B cell (primary cell): Measurements from ENCODE around the gene RPSA. TPM values are rescaled to one million over a fixed set of nuclear protein-coding genes. Genes with fewer than 3 reads are reported as not detected.

Source experiments
- ATAC-seq: fragments of 200-7000 bp; cut with Tn5 transposase; one replicate; pipeline ENCODE4 v1.10.0; 2021; ENCODE audit warnings: low read depth, mild to moderate bottlenecking, moderate number of reproducible peaks, moderate library complexity
- CTCF ChIA-PET: fragments of 350-600 bp; sonication (Branson Sonifier 250); formaldehyde crosslinking; loops from one replicate; lab custom pipeline; 2021; ENCODE audit warnings: antibody characterized with exemption, inconsistent platforms; lab: Charles Lee
- POLR2A ChIA-PET: fragments of 350-600 bp; sonication (Branson Sonifier 250); formaldehyde crosslinking; loops from one replicate; lab custom pipeline; 2021; ENCODE audit warnings: antibody characterized with exemption; lab: Charles Lee
- DNase-seq: peaks from one replicate; pipeline ENCODE4 v3.0.0; 2013
- H2AFZ ChIP-seq: 2 replicates; pipeline ENCODE4 v1.6.1; 2012; ENCODE audit warnings: mild to moderate bottlenecking, low read depth, low read length; ENCODE audit not compliant: insufficient read depth, poor library complexity, severe bottlenecking
- H3K27ac ChIP-seq, 2 donors: 1 replicate in 1 of 2; 2 replicates in 1 of 2; pipeline ENCODE4 v1.5.1; 2012 to 2013; ENCODE audit warnings: low read length in 2 of 2, mild to moderate bottlenecking in 2 of 2, moderate library complexity in 1 of 2
- H3K27me3 ChIP-seq, 4 experiments: fragments of 200-600 bp in 1 of 4; sonication (generic) in 1 of 4; replicated peaks in 1 of 4; 1 replicate in 2 of 4; 2 replicates in 2 of 4; pipeline versions ENCODE4 v1.6.1 to v1.7.0; 2013 to 2016; ENCODE audit warnings: low read length in 3 of 4, mild to moderate bottlenecking in 2 of 4, mixed read lengths in 1 of 4, moderate library complexity in 1 of 4; ENCODE audit not compliant: insufficient read depth in 4 of 4, control insufficient read depth in 3 of 4; ENCODE audit errors: control extremely low read depth in 1 of 4
- H3K36me3 ChIP-seq, 2 experiments: replicated peaks in 1 of 2; 1 replicate in 1 of 2; 2 replicates in 1 of 2; pipeline versions ENCODE4 v1.6.1 to v1.7.1; 2013; ENCODE audit warnings: low read length in 1 of 2; ENCODE audit not compliant: insufficient read depth in 2 of 2, control insufficient read depth in 1 of 2; ENCODE audit errors: control extremely low read depth in 1 of 2, extremely low read depth in 1 of 2
- H3K4me1 ChIP-seq, 2 donors: fragments of 200-600 bp in 1 of 2; sonication (generic) in 1 of 2; 1 replicate in 1 of 2; 2 replicates in 1 of 2; pipeline versions ENCODE4 v1.5.1 to v1.6.1; 2013 to 2017; ENCODE audit warnings: low read length in 2 of 2; ENCODE audit not compliant: control insufficient read depth in 2 of 2, insufficient read depth in 2 of 2
- H3K4me2 ChIP-seq: replicated peaks from 2 replicates; pipeline ENCODE3; 2012; ENCODE audit warnings: mild to moderate bottlenecking, low read depth, low read length; ENCODE audit not compliant: poor library complexity, severe bottlenecking
- H3K4me3 ChIP-seq, 5 experiments: fragments of 200-600 bp in 1 of 5; sonication (generic) in 1 of 5; 1 replicate in 3 of 5; 2 replicates in 2 of 5; pipeline versions ENCODE4 v1.5.1 to v1.7.0; 2011 to 2016; ENCODE audit warnings: low read length in 4 of 5, mild to moderate bottlenecking in 4 of 5, low read depth in 2 of 5, control low read depth in 1 of 5, moderate library complexity in 1 of 5; ENCODE audit not compliant: insufficient read depth in 1 of 5; ENCODE audit errors: control extremely low read depth in 1 of 5, extremely low read depth in 1 of 5
- H3K79me2 ChIP-seq: fragments of 200-600 bp; sonication (generic); one replicate; pipeline ENCODE4 v1.6.0; 2016; ENCODE audit warnings: low read length; ENCODE audit not compliant: control insufficient read depth, insufficient read depth
- H3K9ac ChIP-seq: fragments of 200-600 bp; sonication (generic); 2 replicates; pipeline ENCODE4 v1.6.1; 2017; ENCODE audit warnings: mild to moderate bottlenecking, low read length, moderate library complexity
- H3K9me3 ChIP-seq, 3 donors: one replicate each; pipeline versions ENCODE4 v1.6.1 to v1.7.1; 2013; ENCODE audit warnings: low read length in 2 of 3; ENCODE audit not compliant: control insufficient read depth in 2 of 3, insufficient read depth in 1 of 3; ENCODE audit errors: control extremely low read depth in 1 of 3
- H4K20me1 ChIP-seq: 2 replicates; pipeline ENCODE4 v1.6.0; 2012; ENCODE audit warnings: mild to moderate bottlenecking, low read length; ENCODE audit not compliant: insufficient read depth, control insufficient read depth, poor library complexity, severe bottlenecking
- H3K27ac Mint-ChIP-seq: one replicate; pipeline ENCODE4 v1.8.0; 2021; ENCODE audit warnings: mixed read lengths
- H3K27me3 Mint-ChIP-seq: one replicate; pipeline ENCODE4 v1.8.0; 2021; ENCODE audit warnings: mixed read lengths
- H3K4me1 Mint-ChIP-seq: one replicate; pipeline ENCODE4 v1.8.0; 2021; ENCODE audit warnings: mixed read lengths
- H3K4me3 Mint-ChIP-seq: one replicate; pipeline ENCODE4 v1.8.0; 2021; ENCODE audit warnings: mixed read lengths
- H3K9me3 Mint-ChIP-seq: one replicate; pipeline ENCODE4 v1.8.0; 2022; ENCODE audit warnings: mixed read lengths; ENCODE audit not compliant: insufficient read depth
- EZH2 ChIP-seq: IDR thresholded peaks from 2 replicates; pipeline ENCODE4 v1.6.1; 2012; ENCODE audit warnings: borderline replicate concordance, low read depth, mild to moderate bottlenecking, moderate library complexity, low read length; ENCODE audit not compliant: insufficient read depth, poor library complexity, severe bottlenecking
- WGBS: methylation state at CpG from one replicate; pipeline ENCODE4 v1.1.5; 2013; ENCODE audit warnings: missing lambda C conversion rate; ENCODE audit not compliant: insufficient coverage; 5-methylcytosine and 5-hydroxymethylcytosine counted together
- intact Hi-C: fragments of 100-400 bp; cut with micrococcal nuclease; formaldehyde crosslinking; loops from one replicate; pipeline ENCODE4 v1.10.0; 2022
- polyA plus RNA-seq: library from polyadenylated mRNA; depleted of rRNA; stranded (reverse); fragments of >200 nt; gene quantifications from 2 replicates; pipeline ENCODE4 v1.2.3, GENCODE V29; 2012
- small RNA-seq: library from RNA; depleted of rRNA; stranded (forward); fragments of <200 nt; gene quantifications from one replicate; pipeline ENCODE3, GENCODE V24; 2012; ENCODE audit warnings: low replicate concordance, low read depth; ENCODE audit not compliant: insufficient read length
- total RNA-seq, 2 donors: library from RNA; stranded (reverse); fragments of 120-200 nt in 1 of 2; gene quantifications; 1 replicate in 1 of 2; 2 replicates in 1 of 2; pipeline versions ENCODE4 v1.2.3 to v1.2.4, GENCODE V29; 2013 to 2022
- TF ChIP-seq, protein P1 (sequence below): fragments of 200-600 bp; IDR thresholded peaks from one replicate; pipeline ENCODE4 v1.8.0; 2022; ENCODE audit warnings: antibody characterized with exemption, mild to moderate bottlenecking

The RPSA gene
- total and polyA plus RNA-seq, 2 donors (not counting 1 experiment from before 2014, with no cell fraction given) = 1,460 to 2,522 TPM

GRCh38 chr3:39460677-39461076 lies 54.2 kb downstream of the RPSA start:
- H3K27ac ChIP-seq = no peak overlapping the region
- ATAC-seq = no peak
- no peak overlapping the region for H3K4me3 ChIP-seq
- H4K20me1 ChIP-seq = no peaks in the 10 kb centered on the region
- no peak for TF ChIP-seq EZH2
- TF ChIP-seq, protein P1, sequence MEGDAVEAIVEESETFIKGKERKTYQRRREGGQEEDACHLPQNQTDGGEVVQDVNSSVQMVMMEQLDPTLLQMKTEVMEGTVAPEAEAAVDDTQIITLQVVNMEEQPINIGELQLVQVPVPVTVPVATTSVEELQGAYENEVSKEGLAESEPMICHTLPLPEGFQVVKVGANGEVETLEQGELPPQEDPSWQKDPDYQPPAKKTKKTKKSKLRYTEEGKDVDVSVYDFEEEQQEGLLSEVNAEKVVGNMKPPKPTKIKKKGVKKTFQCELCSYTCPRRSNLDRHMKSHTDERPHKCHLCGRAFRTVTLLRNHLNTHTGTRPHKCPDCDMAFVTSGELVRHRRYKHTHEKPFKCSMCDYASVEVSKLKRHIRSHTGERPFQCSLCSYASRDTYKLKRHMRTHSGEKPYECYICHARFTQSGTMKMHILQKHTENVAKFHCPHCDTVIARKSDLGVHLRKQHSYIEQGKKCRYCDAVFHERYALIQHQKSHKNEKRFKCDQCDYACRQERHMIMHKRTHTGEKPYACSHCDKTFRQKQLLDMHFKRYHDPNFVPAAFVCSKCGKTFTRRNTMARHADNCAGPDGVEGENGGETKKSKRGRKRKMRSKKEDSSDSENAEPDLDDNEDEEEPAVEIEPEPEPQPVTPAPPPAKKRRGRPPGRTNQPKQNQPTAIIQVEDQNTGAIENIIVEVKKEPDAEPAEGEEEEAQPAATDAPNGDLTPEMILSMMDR = no peak
- no peaks in the 10 kb centered on the region for H3K27me3 ChIP-seq
- 94% methylated on average over 1 of the region's 2 CpGs for WGBS
- Mint-ChIP-seq H3K4me1 (no peaks in the 10 kb centered on the region), H3K4me3 (no peak overlapping the region), H3K27me3 (peaks cover 22% of the 10 kb centered on the region), H3K27ac (no peak overlapping the region), H3K9me3 (no peaks in the 10 kb centered on the region)
- ChIA-PET POLR2A (interaction anchor here (0.5 kb wide), 1 partner anchor 35 kb away, joined by 3 read pairs; no protein-coding TSS in a partner anchor), CTCF (interaction anchor here (0.7 kb wide), 1 partner anchor 1202 kb away, joined by 4 read pairs; no protein-coding TSS in a partner anchor)
- H3K4me1 ChIP-seq = no peaks in the 10 kb centered on the region
- no peak overlapping the region for H3K9ac ChIP-seq
- H3K79me2 ChIP-seq = no peaks in the 10 kb centered on the region
- peaks cover 0 to 4% (median 0%) of the 10 kb centered on the region in 3 donors for H3K9me3 ChIP-seq
- DNase-seq = no peak
- H3K4me2 ChIP-seq = no peak overlapping the region
- no peak overlapping the region for H2AFZ ChIP-seq
- intact Hi-C loops = no loop called here
- no peaks in the 10 kb centered on the region for H3K36me3 ChIP-seq

Small RNA genes lying within 50 kb of the gene (small RNA-seq; reads per million reads assigned to genes)
- gene SNORA6 = not detected
- not detected for gene SNORA62

Other genes with a start within 250 kb of the RPSA start
- gene XIRP1, start 214.1 kb upstream of the RPSA start, total RNA-seq = not detected in 2 replicates
- not detected in 2 replicates for gene XIRP1, start 214.1 kb upstream of the RPSA start, polyA plus RNA-seq
- gene CX3CR1, start 126.7 kb upstream of the RPSA start, total RNA-seq = 0.19 and 0.27 TPM in 2 replicates
- 0.16 and 0.26 TPM in 2 replicates for gene CX3CR1, start 126.7 kb upstream of the RPSA start, polyA plus RNA-seq
- not detected in 2 replicates for gene CCR8, start 77.0 kb upstream of the RPSA start, total RNA-seq
- not detected in 2 replicates for gene CCR8, start 77.0 kb upstream of the RPSA start, polyA plus RNA-seq
- gene SLC25A38, start 23.4 kb upstream of the RPSA start, total RNA-seq = 46.3 and 53.0 TPM in 2 replicates
- 45.5 and 62.6 TPM in 2 replicates for gene SLC25A38, start 23.4 kb upstream of the RPSA start, polyA plus RNA-seq
- gene MOBP, start 61.0 kb downstream of the RPSA start, total RNA-seq = not detected in 2 replicates
- 0.03 and 0.04 TPM in 2 replicates for gene MOBP, start 61.0 kb downstream of the RPSA start, polyA plus RNA-seq